ENCODE results near the gene HEATR9. TPM values are rescaled to one million over a fixed set of nuclear protein-coding genes. Genes with fewer than 3 reads are reported as not detected.

HEATR9 gene
- polyA plus RNA-seq, 3 donors: not detected

- Mint-ChIP-seq H3K27me3 (ENCODE audit: low read depth in 3 of 3) (peaks cover 0 to 2% (median 0%) of the 10 kb centered on the region in 3 donors), H3K4me1 (peaks cover 25% of the 10 kb centered on the region), H3K4me3 (no peak overlapping the region), H3K27ac (peak overlapping the region in 2 of 7 donors; percentile 4 to 76), H3K36me3 (peaks cover 0 to 2% of the 10 kb centered on the region in 2 donors), H3K9me3 (peaks cover 0 to 2% (median 0%) of the 10 kb centered on the region in 7 donors)
- Histone ChIP-seq H3K4me1 (ENCODE audit: control insufficient read depth in 1 of 2, insufficient read depth in 2 of 2, low read length in 2 of 2) (peaks cover 9 to 25% of the 10 kb centered on the region in 2 donors), H3K4me3 (replicated peaks in 1 of 3; ENCODE audit: low read depth in 2 of 3, low read length in 3 of 3) (no peak overlapping the region), H3K79me2 (ENCODE audit: insufficient read depth, low read length) (no peaks in the 10 kb centered on the region), H3K36me3 (replicated peaks in 1 of 2; ENCODE audit: control insufficient read depth in 1 of 2, insufficient read depth in 2 of 2, low read length in 2 of 2) (no peaks in the 10 kb centered on the region), H3K4me2 (replicated peaks; ENCODE audit: extremely low read depth, low read length, poor library complexity, severe bottlenecking) (no peak overlapping the region), H3K9ac (ENCODE audit: insufficient read depth, low read length, poor library complexity, severe bottlenecking) (no peak overlapping the region), H3K9me3 (replicated peaks in 1 of 2; ENCODE audit: control insufficient read depth in 1 of 2, insufficient read depth in 1 of 2, low read length in 2 of 2) (no peaks in the 10 kb centered on the region), H3K27me3 (ENCODE audit: control insufficient read depth in 2 of 2, insufficient read depth in 2 of 2, low read length in 2 of 2) (no peaks in the 10 kb centered on the region), H3K27ac (ENCODE audit: low read depth in 1 of 2, low read length in 2 of 2) (no peak overlapping the region), H4K20me1 (ENCODE audit: insufficient read depth, low read length) (no peaks in the 10 kb centered on the region), H2AFZ (ENCODE audit: insufficient read depth, low read depth, low read length, poor library complexity, severe bottlenecking) (no peak overlapping the region)
- DNase-seq: no peak
- intact Hi-C loops (cut with micrococcal nuclease): no loop called here
- WGBS (ENCODE audit: insufficient coverage): no CpG with 5 or more reads among the region's 3 CpGs
- no peak for TF ChIP-seq CTCF (IDR thresholded peaks at IDR 0.05)
Observed at GRCh38 chr17:35867574-35867973, 1.1 kb downstream of the HEATR9 start.

GRCh38 chr17:35866341-35866950, 2.2 kb downstream of the HEATR9 start:
- peak overlapping the region in 4 of 7 donors; percentile 35 to 90 (median 55) for H3K27ac Mint-ChIP-seq

More at GRCh38 chr17:35866341-35866950, 2.2 kb downstream of the HEATR9 start:
- DNase-seq: no peak
- Histone ChIP-seq H3K27ac (ENCODE audit: low read depth in 1 of 2, low read length in 2 of 2) (peak overlapping the region in 1 of 2 donors; percentile 33), H2AFZ (ENCODE audit: insufficient read depth, low read depth, low read length, poor library complexity, severe bottlenecking) (no peak overlapping the region), H3K9ac (ENCODE audit: insufficient read depth, low read length, poor library complexity, severe bottlenecking) (no peak overlapping the region), H3K79me2 (ENCODE audit: insufficient read depth, low read length) (no peaks in the 10 kb centered on the region), H3K27me3 (ENCODE audit: control insufficient read depth in 2 of 2, insufficient read depth in 2 of 2, low read length in 2 of 2) (no peaks in the 10 kb centered on the region), H4K20me1 (ENCODE audit: insufficient read depth, low read length) (no peaks in the 10 kb centered on the region), H3K36me3 (replicated peaks in 1 of 2; ENCODE audit: control insufficient read depth in 1 of 2, insufficient read depth in 2 of 2, low read length in 2 of 2) (no peaks in the 10 kb centered on the region), H3K4me3 (replicated peaks in 1 of 3; ENCODE audit: low read depth in 2 of 3, low read length in 3 of 3) (no peak overlapping the region), H3K4me1 (ENCODE audit: control insufficient read depth in 1 of 2, insufficient read depth in 2 of 2, low read length in 2 of 2) (peaks cover 9 to 21% of the 10 kb centered on the region in 2 donors), H3K9me3 (replicated peaks in 1 of 2; ENCODE audit: control insufficient read depth in 1 of 2, insufficient read depth in 1 of 2, low read length in 2 of 2) (no peaks in the 10 kb centered on the region), H3K4me2 (replicated peaks; ENCODE audit: extremely low read depth, low read length, poor library complexity, severe bottlenecking) (no peak overlapping the region)
- peaks cover 0 to 2% (median 0%) of the 10 kb centered on the region in 3 donors for H3K27me3 Mint-ChIP-seq (ENCODE audit: low read depth in 3 of 3)
- H3K9me3 Mint-ChIP-seq: peaks cover 0 to 2% (median 0%) of the 10 kb centered on the region in 7 donors
- H3K36me3 Mint-ChIP-seq: no peaks in the 10 kb centered on the region
- no CpG with 5 or more reads among the region's 1 CpG for WGBS (ENCODE audit: insufficient coverage)
- H3K4me3 Mint-ChIP-seq: no peak overlapping the region
- intact Hi-C loops (cut with micrococcal nuclease): no loop called here
- no peak for TF ChIP-seq CTCF (IDR thresholded peaks at IDR 0.05)
- peaks cover 23% of the 10 kb centered on the region for H3K4me1 Mint-ChIP-seq
